DOHH2 (cell line): ENCODE data around the gene CCNE1.

Experiments
- H3F3A ChIP-seq: fragments of 200-600 bp; sonication (generic), shearing (Covaris generic); 2 replicates; pipeline ENCODE4 v1.6.0; 2016; ENCODE audit warnings: antibody characterized with exemption, mild to moderate bottlenecking; ENCODE audit not compliant: control insufficient read depth, insufficient read depth
- H3K27ac ChIP-seq: fragments of 200-600 bp; sonication (generic); 2 replicates; pipeline ENCODE4 v1.5.1; 2014; ENCODE audit warnings: low read depth, mild to moderate bottlenecking, low read length, moderate library complexity
- H3K27me3 ChIP-seq: fragments of 200-600 bp; sonication (generic); 2 replicates; pipeline ENCODE4 v1.6.1; 2014; ENCODE audit warnings: mild to moderate bottlenecking, low read length, mixed read lengths; ENCODE audit not compliant: control insufficient read depth
- H3K36me3 ChIP-seq: fragments of 200-600 bp; sonication (generic); 2 replicates; pipeline ENCODE4 v1.6.1; 2014; ENCODE audit warnings: mild to moderate bottlenecking, low read length, moderate library complexity, mixed read lengths; ENCODE audit not compliant: control insufficient read depth
- H3K4me1 ChIP-seq: fragments of 200-600 bp; sonication (generic); 2 replicates; pipeline ENCODE4 v1.6.1; 2014; ENCODE audit warnings: mild to moderate bottlenecking, low read length, mixed read lengths; ENCODE audit not compliant: control insufficient read depth
- H3K4me2 ChIP-seq: fragments of 200-600 bp; sonication (generic); 2 replicates; pipeline ENCODE4 v1.6.0; 2014; ENCODE audit warnings: mild to moderate bottlenecking, low read length, moderate library complexity
- H3K4me3 ChIP-seq: fragments of 200-600 bp; sonication (generic); 2 replicates; pipeline ENCODE4 v1.5.1; 2014; ENCODE audit warnings: mild to moderate bottlenecking, low read length, mixed read lengths
- H3K79me2 ChIP-seq: fragments of 200-600 bp; sonication (generic); 2 replicates; pipeline ENCODE4 v1.6.1; 2014; ENCODE audit warnings: mild to moderate bottlenecking, low read length, mixed read lengths; ENCODE audit not compliant: control insufficient read depth
- H3K9me2 ChIP-seq: fragments of 200-600 bp; sonication (generic); replicated peaks from 2 replicates; pipeline ENCODE4 v1.6.1; 2014; ENCODE audit warnings: mild to moderate bottlenecking, low read length, mixed read lengths; ENCODE audit not compliant: control insufficient read depth
- H3K9me3 ChIP-seq: fragments of 200-600 bp; sonication (generic); 2 replicates; pipeline ENCODE4 v1.6.1; 2014; ENCODE audit warnings: antibody characterized with exemption, low read length, mixed read lengths; ENCODE audit not compliant: control insufficient read depth, insufficient read depth
- H4K20me1 ChIP-seq: fragments of 200-600 bp; sonication (generic); 2 replicates; pipeline ENCODE4 v1.6.0; 2014; ENCODE audit warnings: low read depth, mild to moderate bottlenecking, antibody characterized with exemption, low read length, moderate library complexity; ENCODE audit not compliant: control insufficient read depth, insufficient read depth
- CTCF ChIP-seq: fragments of 200-600 bp; sonication (generic); IDR thresholded peaks from one replicate; pipeline ENCODE4 v1.5.1; 2014; ENCODE audit warnings: antibody characterized with exemption, mild to moderate bottlenecking, low read depth, low read length; ENCODE audit not compliant: poor library complexity, severe bottlenecking
- EZH2phosphoT487 ChIP-seq: fragments of 200-600 bp; sonication (generic); IDR thresholded peaks from 2 replicates; pipeline ENCODE4 v1.6.1; 2017; ENCODE audit warnings: borderline replicate concordance, mild to moderate bottlenecking, antibody characterized with exemption, low read length, moderate library complexity, mixed read lengths

Gene CCNE1

GRCh38 chr19:29811125-29812079 is at the start of gene CCNE1:
TSS of gene CCNE1 (plus strand) at chr19:29811991. CDS start at chr19:29812556, 565 bp downstream.
- TF ChIP-seq CTCF, result no peak
- TF ChIP-seq EZH2phosphoT487, result no peak
- no peaks in the 10 kb centered on the region for H3F3A ChIP-seq
- H3K4me3 ChIP-seq, result peak within 1 kb of the TSS; percentile 87
- peak within 1 kb of the TSS; percentile 86 for H3K4me2 ChIP-seq
- H3K4me1 ChIP-seq, result peaks cover 23% of the 10 kb centered on the region
- no peaks in the 10 kb centered on the region for H4K20me1 ChIP-seq
- no peaks in the 10 kb centered on the region for H3K27me3 ChIP-seq
- peaks cover 29% of the 10 kb centered on the region for H3K36me3 ChIP-seq
- no peaks in the 10 kb centered on the region for H3K9me3 ChIP-seq
- peak within 1 kb of the TSS; percentile 62 for H3K27ac ChIP-seq
- peaks cover 10% of the 10 kb centered on the region; the same call in 1 of the 2 replicates for H3K79me2 ChIP-seq
- H3K9me2 ChIP-seq, result no peaks in the 10 kb centered on the region

GRCh38 chr19:29763196-29763595 is 48.6 kb upstream of the CCNE1 start:
- H3K36me3 ChIP-seq, result no peaks in the 10 kb centered on the region

GRCh38 chr19:29764361-29764760 is 47.4 kb upstream of the CCNE1 start:
- Histone ChIP-seq H3K4me2 (no peak overlapping the region), H3K27ac (no peak overlapping the region), H3K79me2 (no peaks in the 10 kb centered on the region), H3K27me3 (no peaks in the 10 kb centered on the region), H3K9me3 (no peaks in the 10 kb centered on the region), H3K36me3 (no peaks in the 10 kb centered on the region), H3K4me3 (no peak overlapping the region), H3F3A (no peaks in the 10 kb centered on the region), H4K20me1 (no peaks in the 10 kb centered on the region), H3K4me1 (peaks cover 5% of the 10 kb centered on the region; the same call in 1 of the 2 replicates), H3K9me2 (no peaks in the 10 kb centered on the region)
- TF ChIP-seq CTCF (no peak), EZH2phosphoT487 (no peak)

More at GRCh38 chr19:29763196-29763595, 48.6 kb upstream of the CCNE1 start:
- Histone ChIP-seq H3K27me3 (no peaks in the 10 kb centered on the region), H3K4me2 (no peak overlapping the region), H3K79me2 (no peaks in the 10 kb centered on the region), H3K4me3 (no peak overlapping the region), H3F3A (no peaks in the 10 kb centered on the region), H3K9me2 (no peaks in the 10 kb centered on the region), H4K20me1 (no peaks in the 10 kb centered on the region), H3K9me3 (no peaks in the 10 kb centered on the region), H3K27ac (no peak overlapping the region), H3K4me1 (peaks cover 5% of the 10 kb centered on the region; the same call in 1 of the 2 replicates)
- TF ChIP-seq EZH2phosphoT487, result no peak
- TF ChIP-seq CTCF, result no peak
